ENCODE measurements around the gene ANKS1B.

Gene ANKS1B

DNA sequence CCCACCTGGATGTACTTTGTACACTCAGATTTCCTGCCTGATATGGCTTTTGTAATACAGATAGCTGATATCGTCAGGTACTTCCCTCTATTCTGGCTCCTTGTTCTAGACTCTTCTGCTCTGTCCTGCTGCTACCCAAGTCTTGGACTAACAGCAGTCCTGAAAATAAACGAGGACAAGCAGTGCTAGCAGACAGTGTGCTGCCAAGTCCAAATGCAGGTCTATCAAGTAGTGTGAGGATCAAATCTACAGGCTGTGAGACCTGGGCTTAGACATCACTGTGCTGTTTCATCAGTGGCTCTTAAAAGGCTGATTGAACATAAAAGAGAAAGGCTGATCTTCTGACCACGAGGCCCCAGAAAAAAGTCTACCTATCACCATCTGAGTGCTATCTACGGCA lies 921.6 kb downstream of the ANKS1B start:
- Histone ChIP-seq H3K27ac (no peak overlapping the region), H3K4me1 (no peaks in the 10 kb centered on the region), H3K79me2 (no peaks in the 10 kb centered on the region), H3K4me3 (ENCODE audit: low read depth, low read length) (no peak overlapping the region), H3K27me3 (ENCODE audit: control insufficient read depth, insufficient read depth, low read length) (no peaks in the 10 kb centered on the region), H3K36me3 (ENCODE audit: control insufficient read depth, insufficient read depth, low read length) (no peaks in the 10 kb centered on the region), H2AFZ (no peak overlapping the region), H3K9ac (no peak overlapping the region), H3K9me3 (ENCODE audit: control insufficient read depth, low read length) (no peaks in the 10 kb centered on the region), H3K4me2 (ENCODE audit: low read length) (no peak overlapping the region)
- TF ChIP-seq, protein P1, sequence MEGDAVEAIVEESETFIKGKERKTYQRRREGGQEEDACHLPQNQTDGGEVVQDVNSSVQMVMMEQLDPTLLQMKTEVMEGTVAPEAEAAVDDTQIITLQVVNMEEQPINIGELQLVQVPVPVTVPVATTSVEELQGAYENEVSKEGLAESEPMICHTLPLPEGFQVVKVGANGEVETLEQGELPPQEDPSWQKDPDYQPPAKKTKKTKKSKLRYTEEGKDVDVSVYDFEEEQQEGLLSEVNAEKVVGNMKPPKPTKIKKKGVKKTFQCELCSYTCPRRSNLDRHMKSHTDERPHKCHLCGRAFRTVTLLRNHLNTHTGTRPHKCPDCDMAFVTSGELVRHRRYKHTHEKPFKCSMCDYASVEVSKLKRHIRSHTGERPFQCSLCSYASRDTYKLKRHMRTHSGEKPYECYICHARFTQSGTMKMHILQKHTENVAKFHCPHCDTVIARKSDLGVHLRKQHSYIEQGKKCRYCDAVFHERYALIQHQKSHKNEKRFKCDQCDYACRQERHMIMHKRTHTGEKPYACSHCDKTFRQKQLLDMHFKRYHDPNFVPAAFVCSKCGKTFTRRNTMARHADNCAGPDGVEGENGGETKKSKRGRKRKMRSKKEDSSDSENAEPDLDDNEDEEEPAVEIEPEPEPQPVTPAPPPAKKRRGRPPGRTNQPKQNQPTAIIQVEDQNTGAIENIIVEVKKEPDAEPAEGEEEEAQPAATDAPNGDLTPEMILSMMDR (IDR thresholded peaks at IDR 0.05): no peak

- Histone ChIP-seq H3K27ac (no peak overlapping the region), H3K4me1 (no peaks in the 10 kb centered on the region)
- TF ChIP-seq, protein P1 (IDR thresholded peaks at IDR 0.05): no peak
These were observed 924.8 kb downstream of the ANKS1B start for GRCh38 chr12:99059824-99060511.

GRCh38 chr12:99057670-99058069 lies 927.1 kb downstream of the ANKS1B start:
- Histone ChIP-seq H3K9ac (no peak overlapping the region), H3K36me3 (ENCODE audit: control insufficient read depth, insufficient read depth, low read length) (no peaks in the 10 kb centered on the region), H2AFZ (no peak overlapping the region), H3K4me3 (ENCODE audit: low read depth, low read length) (no peak overlapping the region), H3K27ac (no peak overlapping the region), H3K4me2 (ENCODE audit: low read length) (no peak overlapping the region), H3K4me1 (no peaks in the 10 kb centered on the region), H3K79me2 (no peaks in the 10 kb centered on the region), H3K9me3 (ENCODE audit: control insufficient read depth, low read length) (no peaks in the 10 kb centered on the region), H3K27me3 (ENCODE audit: control insufficient read depth, insufficient read depth, low read length) (no peaks in the 10 kb centered on the region)
- TF ChIP-seq, protein P1 (IDR thresholded peaks at IDR 0.05): no peak

More at GRCh38 chr12:99059824-99060511, 924.8 kb downstream of the ANKS1B start:
- Histone ChIP-seq H3K4me3 (ENCODE audit: low read depth, low read length) (no peak overlapping the region), H3K9ac (no peak overlapping the region), H3K4me2 (ENCODE audit: low read length) (no peak overlapping the region), H3K27me3 (ENCODE audit: control insufficient read depth, insufficient read depth, low read length) (no peaks in the 10 kb centered on the region), H3K79me2 (no peaks in the 10 kb centered on the region), H3K36me3 (ENCODE audit: control insufficient read depth, insufficient read depth, low read length) (no peaks in the 10 kb centered on the region), H3K9me3 (ENCODE audit: control insufficient read depth, low read length) (no peaks in the 10 kb centered on the region), H2AFZ (no peak overlapping the region)

DNA sequence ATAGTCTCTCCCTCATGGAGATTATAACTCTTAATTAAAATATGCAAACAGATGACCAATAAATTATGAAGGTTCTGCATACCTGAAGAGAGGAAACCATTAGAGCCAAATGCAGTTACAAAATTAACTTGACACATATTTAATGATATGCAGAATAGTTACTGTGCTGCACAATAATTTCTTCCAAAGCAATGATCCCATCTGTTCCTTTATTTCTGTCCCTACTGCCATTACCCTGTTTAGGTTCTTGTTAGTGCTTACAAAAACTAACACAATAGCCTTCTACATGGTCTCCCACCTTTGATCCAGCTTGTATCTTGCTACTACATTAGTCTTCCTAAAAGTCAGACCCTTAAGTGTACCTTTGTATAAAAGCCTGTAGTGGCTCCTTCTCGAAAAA lies 928.5 kb downstream of the ANKS1B start:
- no peaks in the 10 kb centered on the region for H3K36me3 ChIP-seq (ENCODE audit: control insufficient read depth, insufficient read depth, low read length)
- TF ChIP-seq, protein P1 (IDR thresholded peaks at IDR 0.05): no peak
- no peak overlapping the region for H3K9ac ChIP-seq
- H3K4me3 ChIP-seq (ENCODE audit: low read depth, low read length): no peak overlapping the region
- H3K79me2 ChIP-seq: no peaks in the 10 kb centered on the region
- no peaks in the 10 kb centered on the region for H3K9me3 ChIP-seq (ENCODE audit: control insufficient read depth, low read length)
- no peaks in the 10 kb centered on the region for H3K27me3 ChIP-seq (ENCODE audit: control insufficient read depth, insufficient read depth, low read length)
- no peak overlapping the region for H2AFZ ChIP-seq
- H3K4me1 ChIP-seq: no peaks in the 10 kb centered on the region
- no peak overlapping the region for H3K4me2 ChIP-seq (ENCODE audit: low read length)
- no peak overlapping the region for H3K27ac ChIP-seq

DNA sequence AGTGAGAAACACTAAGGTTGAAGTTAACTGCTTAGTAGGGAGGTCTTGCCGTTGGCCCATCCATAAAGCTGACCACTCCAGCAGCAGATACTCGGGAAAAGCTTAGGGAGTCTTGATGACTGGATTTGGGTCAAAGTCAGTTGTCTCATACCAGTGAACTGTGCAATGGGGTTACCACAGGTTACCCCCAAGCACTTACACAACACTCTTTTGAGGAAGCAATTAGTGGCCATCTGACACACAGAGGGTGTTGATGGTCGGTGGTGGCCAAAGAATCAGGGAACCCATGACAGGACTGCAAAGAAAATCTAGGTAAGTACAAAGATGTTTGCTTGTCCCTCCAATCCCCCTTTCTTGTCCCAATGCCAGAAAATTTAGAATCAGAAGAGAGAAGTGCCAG lies 929.4 kb downstream of the ANKS1B start:
- no peaks in the 10 kb centered on the region for H3K79me2 ChIP-seq

More for the DNA sequence above, 929.4 kb downstream of the ANKS1B start:
- TF ChIP-seq, protein P1 (IDR thresholded peaks at IDR 0.05): no peak
- H3K9me3 ChIP-seq (ENCODE audit: control insufficient read depth, low read length): no peaks in the 10 kb centered on the region
- no peak overlapping the region for H3K4me2 ChIP-seq (ENCODE audit: low read length)
- H3K4me1 ChIP-seq: no peaks in the 10 kb centered on the region
- H3K36me3 ChIP-seq (ENCODE audit: control insufficient read depth, insufficient read depth, low read length): no peaks in the 10 kb centered on the region
- H3K9ac ChIP-seq: no peak overlapping the region
- no peak overlapping the region for H3K27ac ChIP-seq
- no peak overlapping the region for H2AFZ ChIP-seq
- no peaks in the 10 kb centered on the region for H3K27me3 ChIP-seq (ENCODE audit: control insufficient read depth, insufficient read depth, low read length)
- no peak overlapping the region for H3K4me3 ChIP-seq (ENCODE audit: low read depth, low read length)

All from parathyroid adenoma (tissue), 2 donors.